Endodermal cell (in vitro differentiated cells): ENCODE results near the gene SLC17A1. TPM values are rescaled to one million over a fixed set of nuclear protein-coding genes. Genes with fewer than 3 reads are reported as not detected.

Experiments
- DNase-seq: peaks from one replicate; pipeline ENCODE4 v3.0.0-alpha.2; 2017
- H3K27ac ChIP-seq: 2 replicates; pipeline ENCODE4 v1.5.1; 2013; ENCODE audit warnings: mild to moderate bottlenecking, low read depth, low read length, moderate library complexity
- H3K27me3 ChIP-seq: 2 replicates; pipeline ENCODE4 v1.6.1; 2013; ENCODE audit warnings: mild to moderate bottlenecking, low read length, moderate library complexity; ENCODE audit not compliant: insufficient read depth, control insufficient read depth, poor library complexity, severe bottlenecking
- H3K36me3 ChIP-seq: 2 replicates; pipeline ENCODE4 v1.7.0; 2013; ENCODE audit warnings: mild to moderate bottlenecking, low read length, moderate library complexity; ENCODE audit not compliant: control insufficient read depth, insufficient read depth
- H3K4me1 ChIP-seq: one replicate; pipeline ENCODE4 v1.7.0; 2013; ENCODE audit warnings: low read length; ENCODE audit not compliant: control insufficient read depth, insufficient read depth
- H3K4me3 ChIP-seq: 2 replicates; pipeline ENCODE4 v1.5.1; 2013; ENCODE audit warnings: mild to moderate bottlenecking, low read length, moderate library complexity
- H3K9ac ChIP-seq: 2 replicates; pipeline ENCODE4 v1.6.1; 2013; ENCODE audit warnings: mild to moderate bottlenecking, low read length, moderate library complexity; ENCODE audit not compliant: poor library complexity, severe bottlenecking; ENCODE audit errors: extremely low read depth
- H3K9me3 ChIP-seq: 2 replicates; pipeline ENCODE4 v1.6.1; 2013; ENCODE audit warnings: mild to moderate bottlenecking, low read length, moderate library complexity; ENCODE audit not compliant: control insufficient read depth
- H3K27ac Mint-ChIP-seq: 2 replicates; pipeline ENCODE4 v1.8.0; 2020; ENCODE audit warnings: mixed read lengths
- H3K27me3 Mint-ChIP-seq: 2 replicates; pipeline ENCODE4 v1.8.0; 2021; ENCODE audit warnings: mild to moderate bottlenecking, mixed read lengths; ENCODE audit not compliant: insufficient read depth
- H3K36me3 Mint-ChIP-seq: 2 replicates; pipeline ENCODE4 v1.8.0; 2020; ENCODE audit warnings: low read depth, mixed read lengths
- H3K4me1 Mint-ChIP-seq: 2 replicates; pipeline ENCODE4 v1.8.0; 2020; ENCODE audit warnings: mixed read lengths
- H3K4me3 Mint-ChIP-seq: 2 replicates; pipeline ENCODE4 v1.8.0; 2020; ENCODE audit warnings: mild to moderate bottlenecking, moderate library complexity, mixed read lengths
- H3K9me3 Mint-ChIP-seq: 2 replicates; pipeline ENCODE4 v1.8.0; 2020; ENCODE audit warnings: mild to moderate bottlenecking, mixed read lengths
- CTCF ChIP-seq: fragments of 200-600 bp; sonication (generic); conservative IDR thresholded peaks from 2 replicates; pipeline ENCODE4 v1.5.0; 2021; ENCODE audit warnings: antibody characterized with exemption, mild to moderate bottlenecking
- WGBS, 2 experiments: methylation state at CpG; one replicate each; pipeline versions ENCODE4 v1.1.5 to v1.1.7; 2013; ENCODE audit warnings: missing lambda C conversion rate in 2 of 2, mixed read lengths in 1 of 2; ENCODE audit not compliant: insufficient coverage in 1 of 2, insufficient read length in 1 of 2; 5-methylcytosine and 5-hydroxymethylcytosine counted together
- total RNA-seq, 2 donors: library from RNA; stranded (reverse); fragmentation: NEBNext Ultra II Directional in 1 of 2; extraction: Animal tissue kit (Norgen Biotek cat#: 25700) in 1 of 2; gene quantifications; 2 replicates in 1 of 2; 3 replicates in 1 of 2; pipeline ENCODE4 v1.2.1, GENCODE V29; 2021

Gene SLC17A1
- total RNA-seq, 2 donors from 2014 or later: not detected

- Histone ChIP-seq H3K27ac (no peak overlapping the region), H3K36me3 (no peaks in the 10 kb centered on the region), H3K9me3 (peaks cover 4% of the 10 kb centered on the region), H3K4me3 (no peak overlapping the region), H3K4me1 (no peaks in the 10 kb centered on the region), H3K27me3 (no peaks in the 10 kb centered on the region), H3K9ac (no peak overlapping the region)
- Mint-ChIP-seq H3K4me3 (no peak overlapping the region), H3K9me3 (peaks cover 7% of the 10 kb centered on the region), H3K27me3 (no peaks in the 10 kb centered on the region), H3K4me1 (peaks cover 10% of the 10 kb centered on the region), H3K27ac (no peak overlapping the region), H3K36me3 (no peaks in the 10 kb centered on the region)
- no peak for DNase-seq
- 95 to 100% methylated on average over 3 of the region's 4 CpGs for WGBS, 2 experiments
- no peak for TF ChIP-seq CTCF
Observed at GRCh38 chr6:25745836-25746235, 86.0 kb downstream of the SLC17A1 start.

- H3K9me3 Mint-ChIP-seq: peaks cover 7% of the 10 kb centered on the region
- no peaks in the 10 kb centered on the region for H3K36me3 Mint-ChIP-seq
- H3K36me3 ChIP-seq: no peaks in the 10 kb centered on the region
- H3K9me3 ChIP-seq: peaks cover 4% of the 10 kb centered on the region
- no peak for TF ChIP-seq CTCF
- no peaks in the 10 kb centered on the region for H3K27me3 ChIP-seq
- H3K4me3 Mint-ChIP-seq: no peak overlapping the region
- H3K27ac ChIP-seq: no peak overlapping the region
- no peaks in the 10 kb centered on the region for H3K4me1 ChIP-seq
- no peak for DNase-seq
- H3K4me3 ChIP-seq: no peak overlapping the region
- H3K9ac ChIP-seq: no peak overlapping the region
- no peaks in the 10 kb centered on the region for H3K27me3 Mint-ChIP-seq
- peaks cover 5% of the 10 kb centered on the region for H3K4me1 Mint-ChIP-seq
- no peak overlapping the region for H3K27ac Mint-ChIP-seq
Observed at GRCh38 chr6:25743868-25744267, 88.0 kb downstream of the SLC17A1 start.

- Mint-ChIP-seq H3K4me1 (no peaks in the 10 kb centered on the region), H3K27ac (no peak overlapping the region), H3K36me3 (no peaks in the 10 kb centered on the region), H3K4me3 (no peak overlapping the region), H3K27me3 (peaks cover 29% of the 10 kb centered on the region), H3K9me3 (peaks cover 23% of the 10 kb centered on the region)
- Histone ChIP-seq H3K27me3 (no peaks in the 10 kb centered on the region), H3K36me3 (no peaks in the 10 kb centered on the region), H3K4me1 (no peaks in the 10 kb centered on the region), H3K9me3 (peaks cover 19% of the 10 kb centered on the region), H3K4me3 (no peak overlapping the region), H3K27ac (no peak overlapping the region), H3K9ac (no peak overlapping the region)
- DNase-seq: no peak
- no peak for TF ChIP-seq CTCF
Observed at GRCh38 chr6:25735261-25735660, 96.6 kb downstream of the SLC17A1 start.

Other genes with a start within 250 kb of the SLC17A1 start
- gene SCGN, start 179.8 kb downstream of the SLC17A1 start, total RNA-seq: not detected
- gene SLC17A4, start 77.3 kb downstream of the SLC17A1 start, total RNA-seq: not detected
- not detected for gene SLC17A3, start 42.2 kb upstream of the SLC17A1 start, total RNA-seq
- gene SLC17A2, start 98.6 kb upstream of the SLC17A1 start, total RNA-seq: not detected
- gene TRIM38, start 130.8 kb upstream of the SLC17A1 start, total RNA-seq: 1 to 10 TPM; 4.2 to 4.4 TPM